ENCODE results near the gene MCL1. TPM values are rescaled to one million over a fixed set of nuclear protein-coding genes. Genes with fewer than 3 reads are reported as not detected.

The MCL1 gene
- total and polyA plus RNA-seq, 2 of the 13 experiments (the other 11 are each of a cell fraction or from before 2014, with no cell fraction given): 69.5 to 125 TPM

DNA sequence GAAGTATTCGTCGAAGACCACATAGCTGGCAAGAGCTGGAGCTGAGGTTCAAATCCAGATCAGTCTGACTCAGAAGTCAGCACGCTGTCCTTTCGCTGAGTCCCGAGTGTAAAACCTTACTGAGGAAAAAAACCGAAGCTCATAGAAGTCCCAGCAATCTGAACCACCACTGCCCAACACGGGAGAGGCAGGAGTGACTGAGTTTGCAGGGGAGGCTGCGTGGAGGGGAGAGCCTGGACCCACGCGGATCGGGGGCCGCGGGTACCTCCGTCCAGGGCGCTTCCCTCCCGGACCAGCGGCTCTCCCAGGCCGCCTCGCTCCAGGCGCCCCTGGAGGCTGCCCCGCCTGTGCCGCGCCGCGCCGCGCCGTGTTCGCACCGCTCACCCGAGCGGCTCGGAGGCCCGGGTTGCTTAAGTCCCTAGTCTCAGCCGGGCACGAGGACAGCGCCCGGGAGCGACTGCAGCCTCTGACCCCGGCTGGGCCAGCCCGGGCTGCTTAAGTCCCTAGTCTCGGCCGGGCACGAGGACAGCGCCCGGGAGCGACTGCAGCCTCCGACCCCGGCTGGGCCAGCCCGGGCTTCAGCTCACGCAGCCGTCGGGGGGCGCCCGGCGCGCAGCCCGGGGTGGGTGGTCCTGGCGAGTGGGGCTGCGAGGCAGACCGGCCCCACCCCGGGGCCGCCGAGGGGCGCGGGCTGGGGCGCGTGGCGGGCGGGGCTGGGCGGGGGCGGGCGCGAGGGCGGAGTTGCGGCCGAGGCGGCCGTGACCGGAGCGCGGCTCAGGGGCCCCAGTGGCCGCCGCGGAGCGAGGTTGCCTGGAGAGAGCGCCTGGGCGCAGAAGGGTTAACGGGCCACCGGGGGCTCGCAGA, 30.5 kb downstream of the MCL1 start, which contains the start of gene ADAMTSL4 (continued):
- peak; percentile 86 for TF ChIP-seq HNRNPLL (IDR thresholded peaks at IDR 0.05; ENCODE audit: low read depth, low read length, poor library complexity, severe bottlenecking)
- TF ChIP-seq ZNF841 (CRISPR knock-in tag; IDR thresholded peaks at IDR 0.05; ENCODE audit: borderline replicate concordance): 0 out of 2 replicates have a peak, but pooled peaks have one; percentile 37
- TF ChIP-seq, protein P1, sequence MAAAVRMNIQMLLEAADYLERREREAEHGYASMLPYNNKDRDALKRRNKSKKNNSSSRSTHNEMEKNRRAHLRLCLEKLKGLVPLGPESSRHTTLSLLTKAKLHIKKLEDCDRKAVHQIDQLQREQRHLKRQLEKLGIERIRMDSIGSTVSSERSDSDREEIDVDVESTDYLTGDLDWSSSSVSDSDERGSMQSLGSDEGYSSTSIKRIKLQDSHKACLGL (CRISPR knock-in tag; IDR thresholded peaks at IDR 0.05): peak; percentile 27
- no peak for TF ChIP-seq NFKBIZ (CRISPR knock-in tag; IDR thresholded peaks at IDR 0.05)
- no peak for TF ChIP-seq ZNF562 (CRISPR knock-in tag; IDR thresholded peaks at IDR 0.05; ENCODE audit: borderline replicate concordance)
- TF ChIP-seq ZNF432 (CRISPR knock-in tag; IDR thresholded peaks at IDR 0.05; ENCODE audit: borderline replicate concordance): no peak
- peak; percentile 42; the same call in 1 of the 2 replicates for TF ChIP-seq ZFP90 (CRISPR knock-in tag; IDR thresholded peaks at IDR 0.05; ENCODE audit: borderline replicate concordance)
- TF ChIP-seq, protein P2, sequence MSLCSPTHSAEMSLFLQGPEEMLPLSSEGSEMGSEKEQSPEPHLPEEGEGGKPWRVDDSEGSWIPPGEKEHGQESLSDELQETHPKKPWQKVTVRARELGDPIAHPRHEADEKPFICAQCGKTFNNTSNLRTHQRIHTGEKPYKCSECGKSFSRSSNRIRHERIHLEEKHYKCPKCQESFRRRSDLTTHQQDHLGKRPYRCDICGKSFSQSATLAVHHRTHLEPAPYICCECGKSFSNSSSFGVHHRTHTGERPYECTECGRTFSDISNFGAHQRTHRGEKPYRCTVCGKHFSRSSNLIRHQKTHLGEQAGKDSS (CRISPR knock-in tag; IDR thresholded peaks at IDR 0.05; ENCODE audit: borderline replicate concordance, low read depth): 0 out of 2 replicates have a peak, but pooled peaks have one; percentile 21
- TF ChIP-seq, protein P3, sequence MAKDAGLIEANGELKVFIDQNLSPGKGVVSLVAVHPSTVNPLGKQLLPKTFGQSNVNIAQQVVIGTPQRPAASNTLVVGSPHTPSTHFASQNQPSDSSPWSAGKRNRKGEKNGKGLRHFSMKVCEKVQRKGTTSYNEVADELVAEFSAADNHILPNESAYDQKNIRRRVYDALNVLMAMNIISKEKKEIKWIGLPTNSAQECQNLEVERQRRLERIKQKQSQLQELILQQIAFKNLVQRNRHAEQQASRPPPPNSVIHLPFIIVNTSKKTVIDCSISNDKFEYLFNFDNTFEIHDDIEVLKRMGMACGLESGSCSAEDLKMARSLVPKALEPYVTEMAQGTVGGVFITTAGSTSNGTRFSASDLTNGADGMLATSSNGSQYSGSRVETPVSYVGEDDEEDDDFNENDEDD (CRISPR knock-in tag; IDR thresholded peaks at IDR 0.05; ENCODE audit: borderline replicate concordance): peak; percentile 43; the same call in 1 of the 2 replicates
- TF ChIP-seq TAF15 (IDR thresholded peaks at IDR 0.05; ENCODE audit: low read depth, low read length, poor library complexity, severe bottlenecking): no peak
- peak; percentile 52; the same call in 1 of the 2 replicates for TF ChIP-seq PHF8 (CRISPR knock-in tag; IDR thresholded peaks at IDR 0.05)
- TF ChIP-seq, protein P4, sequence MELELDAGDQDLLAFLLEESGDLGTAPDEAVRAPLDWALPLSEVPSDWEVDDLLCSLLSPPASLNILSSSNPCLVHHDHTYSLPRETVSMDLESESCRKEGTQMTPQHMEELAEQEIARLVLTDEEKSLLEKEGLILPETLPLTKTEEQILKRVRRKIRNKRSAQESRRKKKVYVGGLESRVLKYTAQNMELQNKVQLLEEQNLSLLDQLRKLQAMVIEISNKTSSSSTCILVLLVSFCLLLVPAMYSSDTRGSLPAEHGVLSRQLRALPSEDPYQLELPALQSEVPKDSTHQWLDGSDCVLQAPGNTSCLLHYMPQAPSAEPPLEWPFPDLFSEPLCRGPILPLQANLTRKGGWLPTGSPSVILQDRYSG (CRISPR knock-in tag; IDR thresholded peaks at IDR 0.05): no peak
- no peak for TF ChIP-seq IKZF1 (IDR thresholded peaks at IDR 0.05)
- TF ChIP-seq ZNF530 (CRISPR knock-in tag; IDR thresholded peaks at IDR 0.05; ENCODE audit: low read depth): no peak
- TF ChIP-seq, protein P5, sequence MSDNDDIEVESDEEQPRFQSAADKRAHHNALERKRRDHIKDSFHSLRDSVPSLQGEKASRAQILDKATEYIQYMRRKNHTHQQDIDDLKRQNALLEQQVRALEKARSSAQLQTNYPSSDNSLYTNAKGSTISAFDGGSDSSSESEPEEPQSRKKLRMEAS (IDR thresholded peaks at IDR 0.05): peak; percentile 71
- TF ChIP-seq ZNF260 (CRISPR knock-in tag; IDR thresholded peaks at IDR 0.05; ENCODE audit: borderline replicate concordance, low read depth): no peak
- TF ChIP-seq KAT7 (CRISPR knock-in tag; IDR thresholded peaks at IDR 0.05; ENCODE audit: borderline replicate concordance): peak; percentile 74; the same call in 1 of the 2 replicates
- no peak for TF ChIP-seq MAFF (IDR thresholded peaks at IDR 0.05; ENCODE audit: low read depth, low read length)
- peak; percentile 67; the same call in 1 of the 2 replicates for TF ChIP-seq YEATS4 (CRISPR knock-in tag; IDR thresholded peaks at IDR 0.05; ENCODE audit: borderline replicate concordance)
- TF ChIP-seq RFXAP (CRISPR knock-in tag; IDR thresholded peaks at IDR 0.05; ENCODE audit: borderline replicate concordance): 0 out of 2 replicates have a peak, but pooled peaks have one; percentile 41
- TF ChIP-seq NFKB2 (CRISPR knock-in tag; IDR thresholded peaks at IDR 0.05; ENCODE audit: borderline replicate concordance): peak; percentile 83; the same call in 1 of the 2 replicates
- TF ChIP-seq ZNF292 (CRISPR knock-in tag; IDR thresholded peaks at IDR 0.05; ENCODE audit: borderline replicate concordance, low read depth): no peak
- 0 out of 2 replicates have a peak, but pooled peaks have one; percentile 24 for TF ChIP-seq THAP11 (CRISPR knock-in tag; IDR thresholded peaks at IDR 0.05)
- peak; percentile 27; the same call in 1 of the 2 replicates for TF ChIP-seq KAT8 (CRISPR knock-in tag; IDR thresholded peaks at IDR 0.05)
- TF ChIP-seq ZSCAN31 (CRISPR knock-in tag; IDR thresholded peaks at IDR 0.05; ENCODE audit: low read depth): peak; percentile 35; the same call in 1 of the 2 replicates
- TF ChIP-seq KMT2A (CRISPR knock-in tag; IDR thresholded peaks at IDR 0.05): peak; percentile 70
